ENCODE data around the gene LIN54.
"Not testable (repeated sequence)": the region's sequence is repeated elsewhere in the genome, so short reads cannot be mapped to it uniquely, and the experiment has no call there.

Gene LIN54

GRCh38 chr4:83012200-83012686, 1.6 kb upstream of the LIN54 start:
- DNase-seq, result peak; percentile 1 to 30 (median 9)

GRCh38 chr4:83011689-83012199, 1.1 kb upstream of the LIN54 start:
- peak in 1 of 5 experiments; percentile 38 for DNase-seq

GRCh38 chr4:83010111-83010521, 507 bp downstream of the LIN54 start:
- peak in 1 of 5 experiments; percentile 53 for DNase-seq

GRCh38 chr4:83009529-83009928, 1.1 kb downstream of the LIN54 start:
- DNase-seq, result no peak

GRCh38 chr4:83003044-83003791, 7.4 kb downstream of the LIN54 start:
- DNase-seq, result not testable (repeated sequence)

GRCh38 chr4:83002329-83002728, 8.3 kb downstream of the LIN54 start:
- DNase-seq, result no peak

GRCh38 chr4:82998898-82999297, 11.7 kb downstream of the LIN54 start:
- no peak for DNase-seq

GRCh38 chr4:82994834-82995233, 15.8 kb downstream of the LIN54 start:
- no peak for DNase-seq

- peak in 2 of 5 experiments; percentile 4 to 69 for DNase-seq
Observed at GRCh38 chr4:82989575-82990429, 20.8 kb downstream of the LIN54 start.

- DNase-seq, result no peak
Observed at GRCh38 chr4:82988323-82988832, 22.2 kb downstream of the LIN54 start.

- DNase-seq, result not testable (repeated sequence)
Observed at GRCh38 chr4:82987519-82987918, 23.1 kb downstream of the LIN54 start.

GRCh38 chr4:82984459-82984858, 26.2 kb downstream of the LIN54 start:
- DNase-seq, result peak in 1 of 5 experiments; percentile 72

- no peak for DNase-seq
Observed at GRCh38 chr4:82983444-82983843, 27.2 kb downstream of the LIN54 start.

GRCh38 chr4:82981138-82981537, 29.5 kb downstream of the LIN54 start:
- no peak for DNase-seq

- DNase-seq, result no peak
Observed at GRCh38 chr4:82975792-82976191, 34.8 kb downstream of the LIN54 start.

- DNase-seq, result no peak
Observed at GRCh38 chr4:82969414-82969813, 41.2 kb downstream of the LIN54 start.

GRCh38 chr4:82968972-82969371, 41.7 kb downstream of the LIN54 start:
- no peak for DNase-seq

- DNase-seq, result no peak
Observed at GRCh38 chr4:82965763-82966162, 44.9 kb downstream of the LIN54 start.

GRCh38 chr4:82957045-82957444, 53.6 kb downstream of the LIN54 start:
- DNase-seq, result peak in 1 of 5 experiments; percentile 24

GRCh38 chr4:82954212-82954611, 56.4 kb downstream of the LIN54 start:
- no peak for DNase-seq

- DNase-seq, result no peak
Observed at GRCh38 chr4:82951196-82951595, 59.4 kb downstream of the LIN54 start.

- DNase-seq, result no peak
Observed at GRCh38 chr4:82948647-82949204, 61.9 kb downstream of the LIN54 start.

GRCh38 chr4:82947498-82947897, 63.1 kb downstream of the LIN54 start:
- DNase-seq, result no peak
